H9 (cell line): ENCODE measurements around the gene IGSF3. TPM values are rescaled to one million over a fixed set of nuclear protein-coding genes. Genes with fewer than 3 reads are reported as not detected.

Source experiments
- DNase-seq: peaks from one replicate; pipeline ENCODE4 v3.0.0-alpha.2; 2017
- H2AFZ ChIP-seq: one replicate; pipeline ENCODE4 v1.6.1; 2013; ENCODE audit warnings: mild to moderate bottlenecking, low read length, control low read depth, moderate library complexity
- H2AK5ac ChIP-seq: 2 replicates; pipeline ENCODE4 v1.6.1; 2013; ENCODE audit warnings: low read length, control low read depth, mixed read lengths; ENCODE audit not compliant: insufficient read length
- H2BK120ac ChIP-seq: one replicate; pipeline ENCODE4 v1.6.1; 2013; ENCODE audit warnings: low read depth, mild to moderate bottlenecking, low read length, control low read depth, inconsistent platforms; ENCODE audit not compliant: poor library complexity, severe bottlenecking
- H2BK12ac ChIP-seq: 2 replicates; pipeline ENCODE4 v1.6.1; 2013; ENCODE audit warnings: low read length, control low read depth, mixed read lengths, low read depth; ENCODE audit not compliant: insufficient read length
- H2BK15ac ChIP-seq: 2 replicates; pipeline ENCODE4 v1.6.1; 2013; ENCODE audit warnings: low read depth, low read length, control low read depth
- H2BK20ac ChIP-seq: one replicate; pipeline ENCODE4 v1.6.1; 2013; ENCODE audit warnings: low read depth, mild to moderate bottlenecking, low read length, control low read depth, inconsistent platforms; ENCODE audit not compliant: poor library complexity, severe bottlenecking
- H2BK5ac ChIP-seq: 2 replicates; pipeline ENCODE4 v1.6.1; 2013; ENCODE audit warnings: low read length, control low read depth, mixed read lengths; ENCODE audit not compliant: insufficient read length
- H3K14ac ChIP-seq: 2 replicates; pipeline ENCODE4 v1.6.1; 2013; ENCODE audit warnings: low read length, control low read depth; ENCODE audit not compliant: insufficient read depth
- H3K18ac ChIP-seq: 2 replicates; pipeline ENCODE4 v1.6.1; 2013; ENCODE audit warnings: low read depth, mild to moderate bottlenecking, mixed read lengths, low read length, control low read depth; ENCODE audit not compliant: insufficient read length
- H3K23ac ChIP-seq: 2 replicates; pipeline ENCODE4 v1.6.1; 2013; ENCODE audit warnings: low read length, control low read depth, mixed read lengths, low read depth; ENCODE audit not compliant: insufficient read length
- H3K23me2 ChIP-seq: 2 replicates; pipeline ENCODE4 v1.6.1; 2013; ENCODE audit warnings: low read depth, mild to moderate bottlenecking, mixed read lengths, low read length, control low read depth; ENCODE audit not compliant: insufficient read length, poor library complexity, severe bottlenecking
- H3K27ac ChIP-seq: 2 replicates; pipeline ENCODE4 v1.5.1; 2013; ENCODE audit warnings: low read length, control low read depth, mixed read lengths, low read depth; ENCODE audit not compliant: insufficient read length
- H3K27me3 ChIP-seq: 2 replicates; pipeline ENCODE4 v1.6.1; 2013; ENCODE audit warnings: low read length, control low read depth, inconsistent platforms; ENCODE audit not compliant: insufficient read depth
- H3K4ac ChIP-seq: 2 replicates; pipeline ENCODE4 v1.6.1; 2013; ENCODE audit warnings: low read depth, mild to moderate bottlenecking, control low read depth, inconsistent platforms, low read length, moderate library complexity
- H3K4me1 ChIP-seq: 2 replicates; pipeline ENCODE4 v1.6.1; 2013; ENCODE audit warnings: low read length, control low read depth, inconsistent platforms; ENCODE audit not compliant: insufficient read depth
- H3K4me2 ChIP-seq: 2 replicates; pipeline ENCODE4 v1.6.1; 2013; ENCODE audit warnings: low read length, control low read depth, mixed read lengths; ENCODE audit not compliant: insufficient read length, insufficient read depth
- H3K56ac ChIP-seq: 2 replicates; pipeline ENCODE4 v1.6.1; 2013; ENCODE audit warnings: low read depth, mild to moderate bottlenecking, mixed read lengths, low read length, control low read depth; ENCODE audit not compliant: insufficient read length
- H3K79me1 ChIP-seq: 2 replicates; pipeline ENCODE4 v1.6.1; 2013; ENCODE audit warnings: low read depth, mild to moderate bottlenecking, moderate library complexity, low read length, control low read depth, inconsistent platforms; ENCODE audit not compliant: insufficient read depth, poor library complexity, severe bottlenecking
- H3K79me2 ChIP-seq: 2 replicates; pipeline ENCODE4 v1.6.1; 2013; ENCODE audit warnings: low read length, control low read depth, inconsistent platforms; ENCODE audit not compliant: insufficient read depth
- H3K9ac ChIP-seq: 2 replicates; pipeline ENCODE4 v1.6.1; 2013; ENCODE audit warnings: low read length, control low read depth, mixed read lengths; ENCODE audit not compliant: insufficient read length; ENCODE audit errors: extremely low read depth
- H3K9me3 ChIP-seq: one replicate; pipeline ENCODE4 v1.6.1; 2013; ENCODE audit warnings: low read depth, low read length, inconsistent platforms; ENCODE audit not compliant: control insufficient read depth
- H3T11ph ChIP-seq: one replicate; pipeline ENCODE4 v1.6.1; 2013; ENCODE audit warnings: mild to moderate bottlenecking, low read length, control low read depth, inconsistent platforms
- H4K20me1 ChIP-seq: one replicate; pipeline ENCODE4 v1.6.1; 2013; ENCODE audit not compliant: control insufficient read depth, insufficient read length, insufficient read depth
- H4K5ac ChIP-seq: 2 replicates; pipeline ENCODE4 v1.6.1; 2013; ENCODE audit warnings: low read depth, mild to moderate bottlenecking, mixed read lengths, low read length, control low read depth; ENCODE audit not compliant: insufficient read length
- H4K8ac ChIP-seq: replicated peaks from 2 replicates; pipeline ENCODE4 v1.6.1; 2013; ENCODE audit warnings: low read length, control low read depth, mixed read lengths, low read depth; ENCODE audit not compliant: insufficient read length
- H4K91ac ChIP-seq: 2 replicates; pipeline ENCODE4 v1.6.1; 2013; ENCODE audit warnings: low read depth, mild to moderate bottlenecking, moderate library complexity, mixed read lengths, low read length, control low read depth; ENCODE audit not compliant: insufficient read length
- H3K27ac Mint-ChIP-seq, 3 experiments: 2 replicates in 2 of 3; 3 replicates in 1 of 3; pipeline ENCODE4 v1.8.0; 2020 to 2021; ENCODE audit warnings: mixed read lengths in 3 of 3, mild to moderate bottlenecking in 1 of 3, moderate library complexity in 1 of 3
- H3K27me3 Mint-ChIP-seq: 2 replicates; pipeline ENCODE4 v1.8.0; 2021; ENCODE audit warnings: low read depth, mild to moderate bottlenecking, moderate library complexity, mixed read lengths
- H3K36me3 Mint-ChIP-seq, 3 experiments: 2 replicates in 2 of 3; 3 replicates in 1 of 3; pipeline ENCODE4 v1.8.0; 2020 to 2021; ENCODE audit warnings: low read depth in 3 of 3, mixed read lengths in 3 of 3; ENCODE audit not compliant: insufficient read depth in 1 of 3
- H3K4me1 Mint-ChIP-seq, 2 experiments: 2 replicates each; pipeline ENCODE4 v1.8.0; 2020; ENCODE audit warnings: mixed read lengths in 2 of 2
- H3K4me3 Mint-ChIP-seq, 2 experiments: 2 replicates in 1 of 2; 3 replicates in 1 of 2; pipeline ENCODE4 v1.8.0; 2020 to 2021; ENCODE audit warnings: mild to moderate bottlenecking in 2 of 2, mixed read lengths in 2 of 2, moderate library complexity in 1 of 2
- H3K9me3 Mint-ChIP-seq, 2 experiments: 2 replicates in 1 of 2; 3 replicates in 1 of 2; pipeline ENCODE4 v1.8.0; 2020; ENCODE audit warnings: mild to moderate bottlenecking in 2 of 2, mixed read lengths in 2 of 2, moderate library complexity in 1 of 2
- CTCF ChIP-seq: fragments of 200-600 bp; sonication (generic); conservative IDR thresholded peaks from 3 replicates; pipeline ENCODE4 v1.8.0; 2021; ENCODE audit warnings: antibody characterized with exemption, mild to moderate bottlenecking
- WGBS: extraction: QIAGEN DNeasy Blood & Tissue Kit; methylation state at CpG from one replicate; pipeline ENCODE4 v1.1.7; 2013; ENCODE audit warnings: missing lambda C conversion rate, low lambda C conversion rate, mixed read lengths; ENCODE audit not compliant: insufficient read length; ENCODE audit errors: extremely low coverage; 5-methylcytosine and 5-hydroxymethylcytosine counted together
- total RNA-seq: library from RNA; stranded (reverse); gene quantifications from 2 replicates; pipeline ENCODE4 v1.2.1, GENCODE V29; 2021

IGSF3 gene
- total RNA-seq, 1 experiment from 2014 or later, result 19.1 TPM

GRCh38 chr1:116666187-116667077 lies 1.1 kb downstream of the IGSF3 start:
- Mint-ChIP-seq H3K4me3 (peak overlapping the region; percentile 77 to 87), H3K9me3 (no peaks in the 10 kb centered on the region), H3K36me3 (peaks cover 3 to 8% (median 5%) of the 10 kb centered on the region in 3 experiments; a peak in 6 of 7 replicates), H3K4me1 (peaks cover 29 to 33% of the 10 kb centered on the region in 2 experiments), H3K27ac (no peak overlapping the region), H3K27me3 (peaks cover 36% of the 10 kb centered on the region)
- Histone ChIP-seq H4K20me1 (no peaks in the 10 kb centered on the region), H3K9ac (peak overlapping the region; percentile 39), H2BK15ac (no peak overlapping the region), H3K18ac (no peak overlapping the region), H3K4ac (no peak overlapping the region), H4K8ac (no peak overlapping the region), H3K4me2 (peak overlapping the region; percentile 98), H2BK20ac (no peak overlapping the region), H2BK120ac (no peak overlapping the region), H3K9me3 (no peaks in the 10 kb centered on the region), H2BK12ac (no peak overlapping the region), H3K56ac (no peak overlapping the region), H4K5ac (no peak overlapping the region), H4K91ac (no peak overlapping the region), H3K79me2 (0 out of 2 replicates have a peak, but pooled peaks cover 1% of the 10 kb centered on the region), H3T11ph (no peak overlapping the region), H3K79me1 (no peaks in the 10 kb centered on the region), H3K14ac (peak overlapping the region; percentile 65; the same call in 1 of the 2 replicates), H3K23me2 (peaks cover 11% of the 10 kb centered on the region), H3K27ac (no peak overlapping the region), H3K27me3 (no peaks in the 10 kb centered on the region; the same call in 1 of the 2 replicates), H2AFZ (no peak overlapping the region), H3K23ac (no peak overlapping the region), H2BK5ac (no peak overlapping the region), H2AK5ac (no peak overlapping the region), H3K4me1 (no peaks in the 10 kb centered on the region)
- no peak for DNase-seq
- whole genome bisulfite sequencing, result no CpG with 5 or more reads among the region's 28 CpGs
- TF ChIP-seq CTCF, result no peak
